Forelimb muscle (tissue), 1 donor: ENCODE data around the gene RBFOX1. TPM values are rescaled to one million over a fixed set of nuclear protein-coding genes. Genes with fewer than 3 reads are reported as not detected.

ENCODE experiments used
- DNase-seq: peaks from one replicate; pipeline ENCODE4 v3.0.0-alpha.2; 2013; ENCODE audit warnings: low read depth
- polyA plus RNA-seq: library from polyadenylated mRNA; unstranded; fragments of 120-200 nt; gene quantifications from one replicate; pipeline ENCODE4 v1.2.1, GENCODE V29; 2013; ENCODE audit not compliant: insufficient read length

RBFOX1 gene
- polyA plus RNA-seq, 1 donor: 59.9 TPM

GRCh38 chr16:7597677-7598076 lies 265.0 kb downstream of the RBFOX1 start:
- no peak for DNase-seq

GRCh38 chr16:7601100-7601499 lies 268.5 kb downstream of the RBFOX1 start:
- no peak for DNase-seq

GRCh38 chr16:7602291-7602950 lies 269.8 kb downstream of the RBFOX1 start:
- DNase-seq: no peak

- DNase-seq: no peak
Measured at GRCh38 chr16:7605812-7606211, 273.2 kb downstream of the RBFOX1 start.

- DNase-seq: no peak
Measured at GRCh38 chr16:7612671-7613070, 280.0 kb downstream of the RBFOX1 start.

GRCh38 chr16:7613518-7613917 lies 280.9 kb downstream of the RBFOX1 start:
- DNase-seq: no peak

GRCh38 chr16:7614021-7614795 lies 281.6 kb downstream of the RBFOX1 start:
- no peak for DNase-seq

GRCh38 chr16:7615565-7615964 lies 282.9 kb downstream of the RBFOX1 start:
- DNase-seq: no peak

GRCh38 chr16:7624871-7625766 lies 292.5 kb downstream of the RBFOX1 start:
- DNase-seq: no peak

GRCh38 chr16:7628981-7629380 lies 296.3 kb downstream of the RBFOX1 start:
- DNase-seq: no peak

GRCh38 chr16:7629571-7629970 lies 296.9 kb downstream of the RBFOX1 start:
- DNase-seq: no peak

GRCh38 chr16:7637446-7637845 lies 304.8 kb downstream of the RBFOX1 start:
- no peak for DNase-seq

- peak; percentile 36 for DNase-seq
Measured at GRCh38 chr16:7638306-7638705, 305.7 kb downstream of the RBFOX1 start.

GRCh38 chr16:7640334-7640733 lies 307.7 kb downstream of the RBFOX1 start:
- no peak for DNase-seq

- no peak for DNase-seq
Measured at GRCh38 chr16:7644176-7644575, 311.5 kb downstream of the RBFOX1 start.

GRCh38 chr16:7644811-7645210 lies 312.2 kb downstream of the RBFOX1 start:
- peak; percentile 34 for DNase-seq

GRCh38 chr16:7646821-7647500 lies 314.3 kb downstream of the RBFOX1 start:
- no peak for DNase-seq

- DNase-seq: no peak
Measured at GRCh38 chr16:7650431-7650830, 317.8 kb downstream of the RBFOX1 start.

- DNase-seq: no peak
Measured at GRCh38 chr16:7651803-7652570, 319.3 kb downstream of the RBFOX1 start.

- no peak for DNase-seq
Measured at GRCh38 chr16:7653746-7654461, 321.3 kb downstream of the RBFOX1 start.
